Parathyroid adenoma (tissue), 2 donors: Measurements from ENCODE around the gene PKD1.

Source experiments
- H2AFZ ChIP-seq: fragments of 300-600 bp; sonication (generic); one replicate; pipeline ENCODE4 v1.7.0; 2017; ENCODE audit warnings: antibody characterized with exemption, mild to moderate bottlenecking
- H3K27ac ChIP-seq: fragments of 300-600 bp; sonication (generic); one replicate; pipeline ENCODE4 v1.7.0; 2017
- H3K27me3 ChIP-seq: fragments of 300-600 bp; sonication (generic); one replicate; pipeline ENCODE4 v1.7.0; 2017; ENCODE audit warnings: low read length; ENCODE audit not compliant: control insufficient read depth, insufficient read depth
- H3K36me3 ChIP-seq: fragments of 300-600 bp; sonication (generic); one replicate; pipeline ENCODE4 v1.7.0; 2017; ENCODE audit warnings: low read length; ENCODE audit not compliant: control insufficient read depth, insufficient read depth
- H3K4me1 ChIP-seq: fragments of 300-600 bp; sonication (generic); one replicate; pipeline ENCODE4 v1.7.0; 2017; ENCODE audit warnings: control low read depth
- H3K4me2 ChIP-seq: fragments of 300-600 bp; sonication (generic); one replicate; pipeline ENCODE4 v1.7.0; 2017; ENCODE audit warnings: low read length
- H3K4me3 ChIP-seq: fragments of 300-600 bp; sonication (generic); one replicate; pipeline ENCODE4 v1.7.0; 2017; ENCODE audit warnings: low read depth, low read length
- H3K79me2 ChIP-seq: fragments of 300-600 bp; sonication (generic); one replicate; pipeline ENCODE4 v1.7.0; 2017; ENCODE audit warnings: control low read depth
- H3K9ac ChIP-seq: fragments of 300-600 bp; sonication (generic); one replicate; pipeline ENCODE4 v1.7.0; 2017; ENCODE audit warnings: mild to moderate bottlenecking
- H3K9me3 ChIP-seq: fragments of 300-600 bp; sonication (generic); one replicate; pipeline ENCODE4 v1.7.0; 2017; ENCODE audit warnings: low read length; ENCODE audit not compliant: control insufficient read depth
- TF ChIP-seq, protein P1 (sequence below): fragments of 300-600 bp; sonication (generic); IDR thresholded peaks from one replicate; pipeline ENCODE4 v1.7.0; 2017; ENCODE audit warnings: antibody characterized with exemption, mild to moderate bottlenecking
- donor health status: primary hyperparathyroidism.

PKD1 gene

GRCh38 chr16:2180962-2181923, 45.5 kb upstream of the PKD1 start:
- no peak overlapping the region for H3K4me3 ChIP-seq
- H3K79me2 ChIP-seq = no peaks in the 10 kb centered on the region
- H3K27ac ChIP-seq = no peak overlapping the region
- no peak overlapping the region for H3K4me2 ChIP-seq
- H3K9me3 ChIP-seq = no peaks in the 10 kb centered on the region
- H3K36me3 ChIP-seq = no peaks in the 10 kb centered on the region
- TF ChIP-seq, protein P1, sequence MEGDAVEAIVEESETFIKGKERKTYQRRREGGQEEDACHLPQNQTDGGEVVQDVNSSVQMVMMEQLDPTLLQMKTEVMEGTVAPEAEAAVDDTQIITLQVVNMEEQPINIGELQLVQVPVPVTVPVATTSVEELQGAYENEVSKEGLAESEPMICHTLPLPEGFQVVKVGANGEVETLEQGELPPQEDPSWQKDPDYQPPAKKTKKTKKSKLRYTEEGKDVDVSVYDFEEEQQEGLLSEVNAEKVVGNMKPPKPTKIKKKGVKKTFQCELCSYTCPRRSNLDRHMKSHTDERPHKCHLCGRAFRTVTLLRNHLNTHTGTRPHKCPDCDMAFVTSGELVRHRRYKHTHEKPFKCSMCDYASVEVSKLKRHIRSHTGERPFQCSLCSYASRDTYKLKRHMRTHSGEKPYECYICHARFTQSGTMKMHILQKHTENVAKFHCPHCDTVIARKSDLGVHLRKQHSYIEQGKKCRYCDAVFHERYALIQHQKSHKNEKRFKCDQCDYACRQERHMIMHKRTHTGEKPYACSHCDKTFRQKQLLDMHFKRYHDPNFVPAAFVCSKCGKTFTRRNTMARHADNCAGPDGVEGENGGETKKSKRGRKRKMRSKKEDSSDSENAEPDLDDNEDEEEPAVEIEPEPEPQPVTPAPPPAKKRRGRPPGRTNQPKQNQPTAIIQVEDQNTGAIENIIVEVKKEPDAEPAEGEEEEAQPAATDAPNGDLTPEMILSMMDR = no peak
- H3K9ac ChIP-seq = no peak overlapping the region
- H3K27me3 ChIP-seq = no peaks in the 10 kb centered on the region
- no peak overlapping the region for H2AFZ ChIP-seq
- H3K4me1 ChIP-seq = no peaks in the 10 kb centered on the region

- Histone ChIP-seq H3K36me3 (no peaks in the 10 kb centered on the region), H2AFZ (no peak overlapping the region), H3K4me1 (no peaks in the 10 kb centered on the region), H3K4me3 (no peak overlapping the region), H3K9ac (no peak overlapping the region), H3K9me3 (no peaks in the 10 kb centered on the region), H3K27me3 (no peaks in the 10 kb centered on the region), H3K27ac (no peak overlapping the region), H3K4me2 (no peak overlapping the region), H3K79me2 (no peaks in the 10 kb centered on the region)
- TF ChIP-seq, protein P1 = no peak
Measured at GRCh38 chr16:2180461-2180860, 44.8 kb upstream of the PKD1 start.

DNA sequence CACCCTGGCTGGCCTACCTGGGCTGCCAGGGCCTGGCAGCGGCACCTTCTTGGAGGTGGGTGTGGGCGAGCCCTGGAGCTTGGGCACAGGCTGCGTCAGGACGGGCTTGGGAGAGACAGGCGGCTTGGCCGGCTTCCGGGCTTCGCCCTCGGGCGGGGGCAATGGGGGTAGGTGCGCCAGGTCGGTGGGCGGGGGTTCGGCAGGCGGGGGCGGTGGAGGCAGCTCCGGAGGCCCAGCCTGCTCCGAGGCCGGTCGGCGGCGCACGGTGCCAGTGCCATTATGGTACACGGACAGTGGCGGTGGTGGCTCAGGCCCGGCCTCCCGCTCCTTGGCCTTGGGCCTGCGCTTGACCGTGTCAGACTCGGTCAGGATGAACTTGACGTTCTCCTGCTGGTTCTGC, 43.9 kb upstream of the PKD1 start:
- no peak overlapping the region for H3K27ac ChIP-seq
- no peaks in the 10 kb centered on the region for H3K36me3 ChIP-seq
- H3K79me2 ChIP-seq = no peaks in the 10 kb centered on the region
- H3K4me1 ChIP-seq = no peaks in the 10 kb centered on the region
- TF ChIP-seq, protein P1 = no peak
- H2AFZ ChIP-seq = no peak overlapping the region
- no peak overlapping the region for H3K4me2 ChIP-seq
- H3K27me3 ChIP-seq = no peaks in the 10 kb centered on the region
- no peak overlapping the region for H3K4me3 ChIP-seq
- H3K9ac ChIP-seq = no peak overlapping the region
- H3K9me3 ChIP-seq = no peaks in the 10 kb centered on the region

DNA sequence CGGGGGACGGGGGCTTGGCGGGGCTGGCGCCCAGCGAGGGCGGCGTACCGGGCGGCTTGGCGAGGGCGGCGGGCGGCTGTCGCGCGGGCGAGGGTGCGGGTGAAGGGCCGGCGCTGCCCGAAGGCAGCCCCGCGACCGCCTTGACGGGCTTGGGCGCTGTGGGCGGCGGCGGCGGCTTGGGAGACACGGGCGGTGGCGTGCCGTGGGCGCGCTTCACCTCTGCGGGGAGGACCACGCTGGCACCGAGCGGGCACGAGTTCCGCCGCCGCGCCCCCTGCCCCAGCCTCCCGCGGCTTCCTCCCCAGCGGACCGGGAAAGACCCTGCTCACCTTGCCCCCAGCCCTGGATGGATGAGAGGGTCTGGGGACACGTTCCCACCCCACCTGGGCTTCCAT, 43.4 kb upstream of the PKD1 start:
- no peaks in the 10 kb centered on the region for H3K79me2 ChIP-seq
- H3K9me3 ChIP-seq = no peaks in the 10 kb centered on the region
- no peak overlapping the region for H2AFZ ChIP-seq
- no peaks in the 10 kb centered on the region for H3K4me1 ChIP-seq
- TF ChIP-seq, protein P1 = no peak
- no peaks in the 10 kb centered on the region for H3K27me3 ChIP-seq
- no peak overlapping the region for H3K4me2 ChIP-seq
- H3K9ac ChIP-seq = no peak overlapping the region
- H3K27ac ChIP-seq = no peak overlapping the region
- no peaks in the 10 kb centered on the region for H3K36me3 ChIP-seq
- H3K4me3 ChIP-seq = no peak overlapping the region
